ENCODE measurements around the gene REG4. TPM values are rescaled to one million over a fixed set of nuclear protein-coding genes. Genes with fewer than 3 reads are reported as not detected.

REG4 gene
- total and polyA plus RNA-seq, 2 donors from 2014 or later = 0.34 TPM; not detected in 1

DNA sequence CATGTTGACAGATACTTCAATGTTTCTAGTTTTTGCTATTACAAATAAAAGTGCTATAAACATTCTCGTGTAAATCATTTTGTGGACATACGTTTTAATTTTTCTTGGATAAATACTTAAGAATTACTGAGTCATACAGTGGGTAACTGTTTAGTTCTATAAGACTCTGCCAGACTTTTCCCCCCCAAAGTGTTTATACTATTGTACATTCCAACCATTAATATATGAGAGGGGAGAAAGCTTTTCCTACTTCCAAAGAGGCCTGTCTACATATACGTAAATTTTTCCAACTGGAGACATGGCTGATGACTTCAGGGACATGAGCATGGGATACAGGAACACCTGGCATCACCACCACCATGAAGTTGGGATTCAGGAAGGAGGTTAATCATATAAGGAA, 17.0 kb upstream of the REG4 start:
- intact Hi-C loops (cut with DNase I) = no loop called here
- DNase-seq = peak in 2 of 5 donors; percentile 13 to 64
- H3K27ac ChIP-seq (ENCODE audit: low read depth in 2 of 2, low read length in 2 of 2) = no peak overlapping the region
- no peak overlapping the region for H3K9ac ChIP-seq (ENCODE audit: low read length in 3 of 3)
- no peaks in the 10 kb centered on the region for H3K4me1 ChIP-seq (ENCODE audit: control insufficient read depth in 2 of 3, insufficient read depth in 2 of 3, low read depth in 1 of 3, low read length in 3 of 3)
- H3K27me3 ChIP-seq (ENCODE audit: control insufficient read depth, insufficient read depth, low read length) = no peaks in the 10 kb centered on the region
- no peak overlapping the region for H3K4me3 ChIP-seq (ENCODE audit: low read length in 3 of 3)
- H3K36me3 ChIP-seq (ENCODE audit: control insufficient read depth in 2 of 3, insufficient read depth in 3 of 3, low read length in 3 of 3) = no peaks in the 10 kb centered on the region
- FAIRE-seq = no peak
- H3K9me3 ChIP-seq (ENCODE audit: control insufficient read depth in 2 of 3, insufficient read depth in 1 of 3, low read length in 3 of 3) = no peaks in the 10 kb centered on the region
- TF ChIP-seq, protein P1, sequence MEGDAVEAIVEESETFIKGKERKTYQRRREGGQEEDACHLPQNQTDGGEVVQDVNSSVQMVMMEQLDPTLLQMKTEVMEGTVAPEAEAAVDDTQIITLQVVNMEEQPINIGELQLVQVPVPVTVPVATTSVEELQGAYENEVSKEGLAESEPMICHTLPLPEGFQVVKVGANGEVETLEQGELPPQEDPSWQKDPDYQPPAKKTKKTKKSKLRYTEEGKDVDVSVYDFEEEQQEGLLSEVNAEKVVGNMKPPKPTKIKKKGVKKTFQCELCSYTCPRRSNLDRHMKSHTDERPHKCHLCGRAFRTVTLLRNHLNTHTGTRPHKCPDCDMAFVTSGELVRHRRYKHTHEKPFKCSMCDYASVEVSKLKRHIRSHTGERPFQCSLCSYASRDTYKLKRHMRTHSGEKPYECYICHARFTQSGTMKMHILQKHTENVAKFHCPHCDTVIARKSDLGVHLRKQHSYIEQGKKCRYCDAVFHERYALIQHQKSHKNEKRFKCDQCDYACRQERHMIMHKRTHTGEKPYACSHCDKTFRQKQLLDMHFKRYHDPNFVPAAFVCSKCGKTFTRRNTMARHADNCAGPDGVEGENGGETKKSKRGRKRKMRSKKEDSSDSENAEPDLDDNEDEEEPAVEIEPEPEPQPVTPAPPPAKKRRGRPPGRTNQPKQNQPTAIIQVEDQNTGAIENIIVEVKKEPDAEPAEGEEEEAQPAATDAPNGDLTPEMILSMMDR (IDR thresholded peaks at IDR 0.05; ENCODE audit: borderline replicate concordance, extremely low read depth, insufficient read depth) = no peak

DNA sequence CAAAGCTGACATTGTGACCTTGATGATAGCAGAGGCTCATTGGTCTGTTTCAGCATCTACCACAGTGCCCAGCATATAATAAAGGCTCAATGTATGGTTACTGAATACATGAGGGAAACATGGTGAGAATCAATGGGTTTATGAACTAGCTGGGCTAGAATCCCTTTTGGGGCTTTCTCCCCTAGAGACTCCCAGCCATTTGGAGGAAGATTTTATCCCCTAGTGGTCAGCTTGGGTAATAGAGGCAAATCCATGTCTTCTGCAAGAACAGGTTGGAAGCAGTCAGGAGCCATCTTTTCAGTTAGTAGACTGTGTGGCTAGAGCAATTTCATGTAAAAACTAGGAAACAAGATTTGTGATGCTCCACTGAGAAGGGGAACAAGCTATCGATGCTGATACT, 15.8 kb upstream of the REG4 start:
- Histone ChIP-seq H3K9ac (ENCODE audit: low read length in 3 of 3) (no peak overlapping the region), H3K4me1 (ENCODE audit: control insufficient read depth in 2 of 3, insufficient read depth in 2 of 3, low read depth in 1 of 3, low read length in 3 of 3) (no peaks in the 10 kb centered on the region), H3K27ac (ENCODE audit: low read depth in 2 of 2, low read length in 2 of 2) (no peak overlapping the region), H3K9me3 (ENCODE audit: control insufficient read depth in 2 of 3, insufficient read depth in 1 of 3, low read length in 3 of 3) (no peaks in the 10 kb centered on the region), H3K36me3 (ENCODE audit: control insufficient read depth in 2 of 3, insufficient read depth in 3 of 3, low read length in 3 of 3) (no peaks in the 10 kb centered on the region), H3K27me3 (ENCODE audit: control insufficient read depth, insufficient read depth, low read length) (no peaks in the 10 kb centered on the region), H3K4me3 (ENCODE audit: low read length in 3 of 3) (no peak overlapping the region)
- intact Hi-C loops (cut with DNase I) = no loop called here
- TF ChIP-seq, protein P1 (IDR thresholded peaks at IDR 0.05; ENCODE audit: borderline replicate concordance, extremely low read depth, insufficient read depth) = no peak
- no peak for DNase-seq
- FAIRE-seq = no peak

DNA sequence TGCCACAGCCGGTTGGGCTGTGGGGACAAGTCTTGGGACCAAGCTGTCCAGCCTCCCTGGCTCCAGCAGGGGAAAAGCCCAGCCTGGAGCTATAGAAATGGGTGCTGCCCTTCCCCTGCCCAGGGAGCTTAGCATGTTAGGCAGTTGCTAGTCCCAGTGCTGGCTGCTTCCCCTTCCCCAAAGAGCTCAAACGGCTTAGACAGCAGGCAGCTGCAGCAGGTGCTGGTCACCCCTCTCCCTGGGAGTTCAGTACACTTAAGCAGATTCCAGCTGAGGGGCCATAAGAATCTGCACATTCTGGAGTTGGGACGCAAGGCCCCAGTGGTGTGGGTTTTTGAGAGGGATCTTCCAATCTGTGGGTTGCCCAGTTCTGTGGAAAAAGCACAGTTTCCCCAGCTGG, 11.1 kb upstream of the REG4 start:
- no peaks in the 10 kb centered on the region for H3K4me1 ChIP-seq (ENCODE audit: control insufficient read depth in 2 of 3, insufficient read depth in 2 of 3, low read depth in 1 of 3, low read length in 3 of 3)
- TF ChIP-seq, protein P1 (IDR thresholded peaks at IDR 0.05; ENCODE audit: borderline replicate concordance, extremely low read depth, insufficient read depth) = no peak
- H3K9ac ChIP-seq (ENCODE audit: low read length in 3 of 3) = no peak overlapping the region
- H3K27me3 ChIP-seq (ENCODE audit: control insufficient read depth, insufficient read depth, low read length) = no peaks in the 10 kb centered on the region
- H3K4me3 ChIP-seq (ENCODE audit: low read length in 3 of 3) = no peak overlapping the region
- H3K9me3 ChIP-seq (ENCODE audit: control insufficient read depth in 2 of 3, insufficient read depth in 1 of 3, low read length in 3 of 3) = no peaks in the 10 kb centered on the region
- no peak for FAIRE-seq
- no peaks in the 10 kb centered on the region for H3K36me3 ChIP-seq (ENCODE audit: control insufficient read depth in 2 of 3, insufficient read depth in 3 of 3, low read length in 3 of 3)
- intact Hi-C loops (cut with DNase I) = no loop called here
- no peak overlapping the region for H3K27ac ChIP-seq (ENCODE audit: low read depth in 2 of 2, low read length in 2 of 2)
- no peak for DNase-seq

DNA sequence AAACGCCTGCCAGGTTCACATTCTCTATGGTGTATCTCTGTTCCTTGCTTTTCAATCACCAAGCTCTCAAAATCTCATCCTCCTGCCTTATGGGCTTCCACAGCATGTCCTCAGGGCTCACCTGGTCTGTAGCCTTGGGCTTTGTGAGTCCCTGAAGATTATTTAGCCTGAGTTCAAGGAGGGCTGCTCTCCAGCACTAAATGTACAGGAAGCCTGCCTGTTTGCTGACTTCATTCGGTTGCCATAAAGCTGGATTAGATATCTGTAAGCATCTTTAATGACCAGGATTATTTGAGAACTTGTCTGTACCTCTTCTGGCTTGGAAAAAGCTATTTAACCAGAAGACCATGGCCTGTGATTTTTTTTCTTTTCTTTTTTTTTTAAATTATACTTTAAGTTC, 6.9 kb upstream of the REG4 start:
- Histone ChIP-seq H3K27ac (ENCODE audit: low read depth in 2 of 2, low read length in 2 of 2) (no peak overlapping the region), H3K9me3 (ENCODE audit: control insufficient read depth in 2 of 3, insufficient read depth in 1 of 3, low read length in 3 of 3) (no peaks in the 10 kb centered on the region), H3K9ac (ENCODE audit: low read length in 3 of 3) (no peak overlapping the region), H3K4me1 (ENCODE audit: control insufficient read depth in 2 of 3, insufficient read depth in 2 of 3, low read depth in 1 of 3, low read length in 3 of 3) (no peaks in the 10 kb centered on the region), H3K4me3 (ENCODE audit: low read length in 3 of 3) (no peak overlapping the region), H3K36me3 (ENCODE audit: control insufficient read depth in 2 of 3, insufficient read depth in 3 of 3, low read length in 3 of 3) (no peaks in the 10 kb centered on the region), H3K27me3 (ENCODE audit: control insufficient read depth, insufficient read depth, low read length) (no peaks in the 10 kb centered on the region)
- no peak for DNase-seq
- TF ChIP-seq, protein P1 (IDR thresholded peaks at IDR 0.05; ENCODE audit: borderline replicate concordance, extremely low read depth, insufficient read depth) = no peak
- FAIRE-seq = no peak
- intact Hi-C loops (cut with DNase I) = no loop called here

Measured in kidney (tissue), 14 donors.